ENCODE results near the gene ITGA1.
"Not testable (repeated sequence)": the region's sequence is repeated elsewhere in the genome, so short reads cannot be mapped to it uniquely, and the experiment has no call there.

Gene ITGA1

GRCh38 chr5:52743970-52744369, 43.7 kb upstream of the ITGA1 start:
- no peaks in the 10 kb centered on the region for H3K27me3 ChIP-seq (replicated peaks; ENCODE audit: control insufficient read depth, insufficient read depth, low read length)
- peak; percentile 24 for DNase-seq (ENCODE audit: extremely low read depth, insufficient read length)
- no peak for TF ChIP-seq CTCF (IDR thresholded peaks at IDR 0.05; ENCODE audit: insufficient read depth, low read length, poor library complexity, severe bottlenecking)

GRCh38 chr5:52744867-52745458, 42.8 kb upstream of the ITGA1 start:
- H3K36me3 ChIP-seq (ENCODE audit: control insufficient read depth, insufficient read depth, low read length); H3K27me3 ChIP-seq (replicated peaks; ENCODE audit: control insufficient read depth, insufficient read depth, low read length); DNase-seq (ENCODE audit: extremely low read depth, insufficient read length); H3K4me3 ChIP-seq (replicated peaks; ENCODE audit: low read depth, low read length): not testable (repeated sequence)

More at GRCh38 chr5:52743970-52744369, 43.7 kb upstream of the ITGA1 start:
- Histone ChIP-seq H3K36me3 (ENCODE audit: control insufficient read depth, insufficient read depth, low read length) (no peaks in the 10 kb centered on the region), H3K4me3 (replicated peaks; ENCODE audit: low read depth, low read length) (no peak overlapping the region)

- Histone ChIP-seq H3K27me3 (replicated peaks; ENCODE audit: control insufficient read depth, insufficient read depth, low read length) (no peaks in the 10 kb centered on the region), H3K36me3 (ENCODE audit: control insufficient read depth, insufficient read depth, low read length) (no peaks in the 10 kb centered on the region), H3K4me3 (replicated peaks; ENCODE audit: low read depth, low read length) (no peak overlapping the region)
- no peak for DNase-seq (ENCODE audit: extremely low read depth, insufficient read length)
- no peak for TF ChIP-seq CTCF (IDR thresholded peaks at IDR 0.05; ENCODE audit: insufficient read depth, low read length, poor library complexity, severe bottlenecking)
These were observed 41.2 kb upstream of the ITGA1 start for GRCh38 chr5:52746539-52746938.

GRCh38 chr5:52748590-52748989, 39.1 kb upstream of the ITGA1 start:
- no peaks in the 10 kb centered on the region for H3K36me3 ChIP-seq (ENCODE audit: control insufficient read depth, insufficient read depth, low read length)
- TF ChIP-seq CTCF (IDR thresholded peaks at IDR 0.05; ENCODE audit: insufficient read depth, low read length, poor library complexity, severe bottlenecking): no peak
- no peak for DNase-seq (ENCODE audit: extremely low read depth, insufficient read length)

GRCh38 chr5:52749666-52750065, 38.0 kb upstream of the ITGA1 start:
- TF ChIP-seq CTCF (IDR thresholded peaks at IDR 0.05; ENCODE audit: insufficient read depth, low read length, poor library complexity, severe bottlenecking): no peak
- Histone ChIP-seq H3K4me3 (replicated peaks; ENCODE audit: low read depth, low read length) (no peak overlapping the region), H3K27me3 (replicated peaks; ENCODE audit: control insufficient read depth, insufficient read depth, low read length) (no peaks in the 10 kb centered on the region), H3K36me3 (ENCODE audit: control insufficient read depth, insufficient read depth, low read length) (no peaks in the 10 kb centered on the region)
- no peak for DNase-seq (ENCODE audit: extremely low read depth, insufficient read length)

More at GRCh38 chr5:52748590-52748989, 39.1 kb upstream of the ITGA1 start:
- Histone ChIP-seq H3K27me3 (replicated peaks; ENCODE audit: control insufficient read depth, insufficient read depth, low read length) (no peaks in the 10 kb centered on the region), H3K4me3 (replicated peaks; ENCODE audit: low read depth, low read length) (no peak overlapping the region)

- Histone ChIP-seq H3K4me3 (replicated peaks; ENCODE audit: low read depth, low read length) (no peak overlapping the region), H3K36me3 (ENCODE audit: control insufficient read depth, insufficient read depth, low read length) (no peaks in the 10 kb centered on the region), H3K27me3 (replicated peaks; ENCODE audit: control insufficient read depth, insufficient read depth, low read length) (no peaks in the 10 kb centered on the region)
- DNase-seq (ENCODE audit: extremely low read depth, insufficient read length): no peak
- TF ChIP-seq CTCF (IDR thresholded peaks at IDR 0.05; ENCODE audit: insufficient read depth, low read length, poor library complexity, severe bottlenecking): no peak
These were observed 36.6 kb upstream of the ITGA1 start for GRCh38 chr5:52751137-52751536.
